Vagina (tissue), 2 donors: ENCODE data around the gene METTL24. TPM values are rescaled to one million over a fixed set of nuclear protein-coding genes. Genes with fewer than 3 reads are reported as not detected.
"Not testable (repeated sequence)": the region's sequence is repeated elsewhere in the genome, so short reads cannot be mapped to it uniquely, and the experiment has no call there.

Experiments
- DNase-seq, 2 donors: peaks; one replicate each; pipeline ENCODE4 v3.0.0-alpha.2; 2017; ENCODE audit errors: extremely low spot score in 2 of 2
- H3K27ac ChIP-seq: fragments of 200-600 bp; sonication (generic); one replicate; pipeline ENCODE4 v1.5.1; 2019
- H3K27me3 ChIP-seq: fragments of 200-600 bp; sonication (generic); one replicate; pipeline ENCODE4 v1.5.1; 2019
- H3K36me3 ChIP-seq, 2 donors: fragments of 200-600 bp; sonication (generic); one replicate each; pipeline ENCODE4 v1.5.1; 2017 to 2019
- H3K4me1 ChIP-seq: fragments of 200-600 bp; sonication (generic); one replicate; pipeline ENCODE4 v1.5.1; 2019
- H3K4me3 ChIP-seq, 2 donors: fragments of 200-600 bp; sonication (generic); 1 replicate in 1 of 2; 2 replicates in 1 of 2; pipeline ENCODE4 v1.5.1; 2016 to 2019
- H3K9me3 ChIP-seq: fragments of 200-600 bp; sonication (generic); one replicate; pipeline ENCODE4 v1.5.1; 2019
- POLR2A ChIP-seq, 2 donors: fragments of 450-650 bp; IDR thresholded peaks; one replicate each; pipeline ENCODE4 v1.6.1; 2017; ENCODE audit warnings: antibody characterized with exemption in 2 of 2, mild to moderate bottlenecking in 2 of 2, moderate library complexity in 2 of 2
- POLR2AphosphoS5 ChIP-seq, 2 donors: sonication (generic); formaldehyde crosslinking; IDR thresholded peaks; one replicate each; pipeline ENCODE4 v1.9.0; 2017; ENCODE audit warnings: antibody characterized with exemption in 2 of 2, mild to moderate bottlenecking in 2 of 2, low read depth in 1 of 2; ENCODE audit not compliant: insufficient read depth in 1 of 2
- intact Hi-C: fragments of 100-400 bp; cut with DNase I; formaldehyde crosslinking; loops from one replicate; pipeline ENCODE4 v1.15.1; 2023
- total RNA-seq: library from RNA; depleted of rRNA; stranded (reverse); fragments of >200 nt; gene quantifications from one replicate; pipeline ENCODE4 v1.2.3, GENCODE V29; 2016
- TF ChIP-seq, protein P1 (sequence below), 3 experiments: fragments of 450-650 bp in 2 of 3; fragments of 200-600 bp in 1 of 3; sonication (generic) in 1 of 3; IDR thresholded peaks; one replicate each; pipeline ENCODE4 v1.5.1; 2017 to 2019; ENCODE audit warnings: antibody characterized with exemption in 3 of 3, mild to moderate bottlenecking in 2 of 3, moderate library complexity in 2 of 3

Gene METTL24
- total RNA-seq, 1 donor from 2014 or later, result 6.6 TPM

DNA sequence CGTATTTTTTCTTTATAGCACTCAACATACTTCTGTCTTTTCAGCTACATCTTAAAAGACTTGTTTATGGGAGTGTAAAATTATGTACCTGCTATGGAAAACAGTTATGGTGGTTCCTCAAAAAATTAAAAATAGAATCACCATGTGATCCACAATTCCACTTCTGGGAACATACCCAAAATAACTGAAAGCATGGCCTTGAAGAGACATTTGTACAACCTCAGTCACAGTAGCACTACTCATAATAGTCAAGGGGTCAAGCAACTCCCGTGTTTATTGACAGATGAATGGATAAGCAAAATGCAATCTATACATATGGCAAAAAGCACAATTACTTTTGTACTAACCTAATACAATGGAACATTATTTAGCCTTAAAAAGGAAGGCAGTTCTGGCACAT lies 74.5 kb downstream of the METTL24 start:
- TF ChIP-seq POLR2AphosphoS5 (IDR thresholded peaks at IDR 0.05; ENCODE audit: insufficient read depth in 1 of 2, low read depth in 1 of 2) (no peak), POLR2A (IDR thresholded peaks at IDR 0.05) (no peak)
- TF ChIP-seq, protein P1, sequence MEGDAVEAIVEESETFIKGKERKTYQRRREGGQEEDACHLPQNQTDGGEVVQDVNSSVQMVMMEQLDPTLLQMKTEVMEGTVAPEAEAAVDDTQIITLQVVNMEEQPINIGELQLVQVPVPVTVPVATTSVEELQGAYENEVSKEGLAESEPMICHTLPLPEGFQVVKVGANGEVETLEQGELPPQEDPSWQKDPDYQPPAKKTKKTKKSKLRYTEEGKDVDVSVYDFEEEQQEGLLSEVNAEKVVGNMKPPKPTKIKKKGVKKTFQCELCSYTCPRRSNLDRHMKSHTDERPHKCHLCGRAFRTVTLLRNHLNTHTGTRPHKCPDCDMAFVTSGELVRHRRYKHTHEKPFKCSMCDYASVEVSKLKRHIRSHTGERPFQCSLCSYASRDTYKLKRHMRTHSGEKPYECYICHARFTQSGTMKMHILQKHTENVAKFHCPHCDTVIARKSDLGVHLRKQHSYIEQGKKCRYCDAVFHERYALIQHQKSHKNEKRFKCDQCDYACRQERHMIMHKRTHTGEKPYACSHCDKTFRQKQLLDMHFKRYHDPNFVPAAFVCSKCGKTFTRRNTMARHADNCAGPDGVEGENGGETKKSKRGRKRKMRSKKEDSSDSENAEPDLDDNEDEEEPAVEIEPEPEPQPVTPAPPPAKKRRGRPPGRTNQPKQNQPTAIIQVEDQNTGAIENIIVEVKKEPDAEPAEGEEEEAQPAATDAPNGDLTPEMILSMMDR (IDR thresholded peaks at IDR 0.05), result no peak
- intact Hi-C loops, result no loop called here
- H3K36me3 ChIP-seq, result no peaks in the 10 kb centered on the region
- no peaks in the 10 kb centered on the region for H3K27me3 ChIP-seq
- H3K9me3 ChIP-seq, result no peaks in the 10 kb centered on the region
- no peak overlapping the region for H3K27ac ChIP-seq
- DNase-seq, result no peak
- no peak overlapping the region for H3K4me3 ChIP-seq
- peaks cover 8% of the 10 kb centered on the region for H3K4me1 ChIP-seq

DNA sequence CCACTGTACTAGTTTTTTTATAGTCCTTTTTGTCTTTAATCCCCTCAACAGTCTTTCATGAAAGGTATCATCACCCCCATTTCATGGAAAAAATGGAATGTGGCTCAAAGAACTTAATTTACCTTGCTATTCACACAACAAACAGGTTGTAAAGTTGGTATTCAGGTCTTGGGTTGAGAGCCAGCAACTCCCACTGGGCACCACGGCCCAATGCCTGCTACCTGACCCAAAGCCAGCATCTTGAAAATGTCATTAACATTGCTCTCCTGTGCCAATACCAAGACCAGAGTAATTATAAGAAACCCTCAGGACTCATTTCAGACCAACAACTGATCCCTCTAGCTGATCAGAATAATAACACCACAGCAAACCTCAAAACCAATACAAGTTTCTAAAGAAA lies 75.7 kb downstream of the METTL24 start:
- intact Hi-C loops, result no loop called here
- H3K27ac ChIP-seq, result no peak overlapping the region
- no peak for DNase-seq
- no peaks in the 10 kb centered on the region for H3K36me3 ChIP-seq
- TF ChIP-seq POLR2A (IDR thresholded peaks at IDR 0.05) (no peak), POLR2AphosphoS5 (IDR thresholded peaks at IDR 0.05; ENCODE audit: insufficient read depth in 1 of 2, low read depth in 1 of 2) (no peak)
- TF ChIP-seq, protein P1 (IDR thresholded peaks at IDR 0.05), result no peak
- no peaks in the 10 kb centered on the region for H3K9me3 ChIP-seq
- H3K4me3 ChIP-seq, result no peak overlapping the region
- no peaks in the 10 kb centered on the region for H3K27me3 ChIP-seq
- H3K4me1 ChIP-seq, result peaks cover 8% of the 10 kb centered on the region

DNA sequence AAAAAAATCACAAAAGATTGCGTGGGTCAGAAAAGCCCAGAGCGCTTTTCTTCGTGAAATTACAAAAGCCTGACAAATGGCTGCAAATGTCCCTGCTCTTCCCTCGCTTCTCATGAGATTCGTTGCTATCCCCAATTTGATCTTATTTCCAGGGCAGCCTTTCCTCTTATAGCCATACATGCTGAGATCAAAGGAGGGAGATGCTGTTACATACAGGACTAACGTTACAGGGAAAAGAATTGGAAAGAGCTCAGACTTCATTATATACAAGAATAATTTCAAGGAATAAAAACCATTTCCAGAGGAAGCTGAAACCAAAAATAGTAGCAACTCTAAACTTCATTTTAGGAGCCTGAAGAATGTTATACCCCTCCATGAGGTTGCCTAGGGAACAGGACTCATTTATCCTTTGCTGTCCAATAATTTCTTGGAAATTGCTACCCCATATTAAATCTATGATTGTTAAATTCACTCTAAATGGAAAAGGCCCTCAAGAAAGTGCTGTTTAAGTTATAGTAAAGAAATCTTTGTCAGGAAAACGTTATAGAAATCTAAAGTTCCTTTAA lies 81.0 kb downstream of the METTL24 start:
- H3K9me3 ChIP-seq, result no peaks in the 10 kb centered on the region
- H3K27me3 ChIP-seq, result no peaks in the 10 kb centered on the region
- TF ChIP-seq, protein P1 (IDR thresholded peaks at IDR 0.05), result no peak
- TF ChIP-seq POLR2AphosphoS5 (IDR thresholded peaks at IDR 0.05; ENCODE audit: insufficient read depth in 1 of 2, low read depth in 1 of 2) (no peak), POLR2A (IDR thresholded peaks at IDR 0.05) (no peak)
- DNase-seq, result no peak
- no peaks in the 10 kb centered on the region for H3K4me1 ChIP-seq
- intact Hi-C loops, result no loop called here
- no peak overlapping the region for H3K27ac ChIP-seq
- no peaks in the 10 kb centered on the region for H3K36me3 ChIP-seq
- H3K4me3 ChIP-seq, result no peak overlapping the region

DNA sequence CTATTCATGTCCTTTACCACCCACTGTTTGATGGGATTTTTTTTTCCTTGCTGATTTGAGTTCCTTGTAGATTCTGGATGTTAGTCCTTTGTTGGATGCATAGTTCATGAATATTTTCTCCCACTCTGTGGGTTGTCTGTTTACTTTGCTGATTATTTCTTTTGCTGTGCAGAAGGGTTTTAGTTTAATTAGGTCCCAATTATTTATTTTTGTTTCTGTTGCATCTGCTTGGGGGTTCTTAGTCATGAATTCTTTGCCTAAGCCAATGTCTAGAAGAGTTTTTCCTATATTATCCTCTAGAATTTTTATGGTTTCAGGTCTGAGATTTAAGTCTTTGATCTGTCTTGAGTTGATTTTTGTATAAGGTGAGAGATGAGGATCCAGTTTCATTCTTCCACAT lies 85.4 kb downstream of the METTL24 start:
- H3K9me3 ChIP-seq, H3K4me1 ChIP-seq, H3K4me3 ChIP-seq, DNase-seq, intact Hi-C loops, H3K27me3 ChIP-seq, H3K27ac ChIP-seq, H3K36me3 ChIP-seq: not testable (repeated sequence)

DNA sequence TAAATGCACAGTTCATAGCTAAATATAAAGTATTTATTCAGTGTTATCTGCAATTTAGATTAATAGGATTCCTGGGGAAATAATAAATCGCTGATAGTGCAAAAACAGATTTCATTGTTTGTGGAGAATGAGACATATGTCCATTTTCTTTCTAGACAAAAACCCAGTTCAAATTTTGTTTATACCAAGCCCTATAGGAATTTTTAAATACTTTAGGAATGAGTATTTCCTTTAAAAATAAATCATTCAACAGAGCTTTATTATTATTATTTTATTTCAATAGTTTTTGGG lies 86.5 kb downstream of the METTL24 start:
- Histone ChIP-seq H3K27me3 (no peaks in the 10 kb centered on the region), H3K4me1 (no peaks in the 10 kb centered on the region), H3K9me3 (no peaks in the 10 kb centered on the region), H3K27ac (no peak overlapping the region), H3K4me3 (no peak overlapping the region), H3K36me3 (no peaks in the 10 kb centered on the region)
- intact Hi-C loops, result no loop called here
- no peak for TF ChIP-seq POLR2A (IDR thresholded peaks at IDR 0.05)
- no peak for TF ChIP-seq POLR2AphosphoS5 (IDR thresholded peaks at IDR 0.05; ENCODE audit: insufficient read depth in 1 of 2, low read depth in 1 of 2)
- TF ChIP-seq, protein P1 (IDR thresholded peaks at IDR 0.05), result no peak
- no peak for DNase-seq

DNA sequence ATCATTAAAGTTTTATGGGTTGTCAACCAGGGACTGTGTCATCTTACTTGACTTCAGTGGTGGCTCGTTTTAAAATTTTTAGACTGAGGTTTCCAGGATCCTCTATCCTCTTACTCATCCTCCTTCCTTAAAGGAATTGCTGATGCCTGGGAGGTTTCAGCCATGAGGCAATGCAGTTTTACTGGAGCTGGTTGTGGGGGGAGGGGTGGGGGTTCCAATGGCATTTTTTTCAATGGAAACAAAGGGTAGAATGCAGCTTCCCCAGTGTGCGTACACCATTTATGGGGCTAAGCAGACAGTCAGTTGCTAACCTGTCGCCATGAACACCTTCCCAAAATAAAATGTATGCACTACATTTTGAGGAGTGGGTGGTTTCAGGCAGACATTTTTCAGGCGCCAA lies 88.0 kb downstream of the METTL24 start:
- H3K27ac ChIP-seq, result no peak overlapping the region
- no peak for DNase-seq
- no peaks in the 10 kb centered on the region for H3K9me3 ChIP-seq
- H3K27me3 ChIP-seq, result no peaks in the 10 kb centered on the region
- TF ChIP-seq, protein P1 (IDR thresholded peaks at IDR 0.05), result no peak
- TF ChIP-seq POLR2AphosphoS5 (IDR thresholded peaks at IDR 0.05; ENCODE audit: insufficient read depth in 1 of 2, low read depth in 1 of 2), result no peak
- no peak for TF ChIP-seq POLR2A (IDR thresholded peaks at IDR 0.05)
- no peaks in the 10 kb centered on the region for H3K36me3 ChIP-seq
- intact Hi-C loops, result no loop called here
- no peak overlapping the region for H3K4me3 ChIP-seq
- H3K4me1 ChIP-seq, result no peaks in the 10 kb centered on the region
